Measurements from ENCODE around the gene ZNG1A.

DNA sequence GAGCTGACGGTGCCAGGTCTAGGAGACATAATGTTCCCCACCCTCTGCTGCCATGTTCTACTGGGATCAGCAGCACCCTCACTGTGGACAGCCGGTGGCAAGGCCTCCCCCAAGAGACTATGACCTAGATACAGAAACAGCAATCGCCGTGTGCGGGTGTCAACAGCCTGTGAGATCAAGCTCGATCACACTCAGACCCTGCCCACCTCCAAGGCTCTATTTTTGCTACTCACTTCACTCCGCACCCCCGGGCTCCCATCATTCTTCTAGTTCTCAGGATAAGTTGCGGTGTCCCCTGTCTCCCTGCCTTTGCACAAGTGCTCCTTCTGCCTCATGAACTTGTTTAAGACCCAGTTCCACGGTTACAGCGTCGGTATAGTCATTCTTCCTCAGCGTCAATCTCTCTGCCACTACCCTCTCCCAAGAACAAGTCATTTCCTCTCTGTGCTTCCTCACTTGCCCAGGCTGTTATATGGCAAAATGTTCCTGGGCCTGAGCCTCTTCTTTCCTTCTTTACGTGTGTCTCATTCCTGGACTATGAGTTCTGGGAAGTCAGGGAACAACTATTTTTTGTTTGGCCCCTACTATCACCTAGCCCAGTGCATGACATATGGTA, 30.4 kb upstream of the ZNG1A start:
- TF ChIP-seq, protein P1, sequence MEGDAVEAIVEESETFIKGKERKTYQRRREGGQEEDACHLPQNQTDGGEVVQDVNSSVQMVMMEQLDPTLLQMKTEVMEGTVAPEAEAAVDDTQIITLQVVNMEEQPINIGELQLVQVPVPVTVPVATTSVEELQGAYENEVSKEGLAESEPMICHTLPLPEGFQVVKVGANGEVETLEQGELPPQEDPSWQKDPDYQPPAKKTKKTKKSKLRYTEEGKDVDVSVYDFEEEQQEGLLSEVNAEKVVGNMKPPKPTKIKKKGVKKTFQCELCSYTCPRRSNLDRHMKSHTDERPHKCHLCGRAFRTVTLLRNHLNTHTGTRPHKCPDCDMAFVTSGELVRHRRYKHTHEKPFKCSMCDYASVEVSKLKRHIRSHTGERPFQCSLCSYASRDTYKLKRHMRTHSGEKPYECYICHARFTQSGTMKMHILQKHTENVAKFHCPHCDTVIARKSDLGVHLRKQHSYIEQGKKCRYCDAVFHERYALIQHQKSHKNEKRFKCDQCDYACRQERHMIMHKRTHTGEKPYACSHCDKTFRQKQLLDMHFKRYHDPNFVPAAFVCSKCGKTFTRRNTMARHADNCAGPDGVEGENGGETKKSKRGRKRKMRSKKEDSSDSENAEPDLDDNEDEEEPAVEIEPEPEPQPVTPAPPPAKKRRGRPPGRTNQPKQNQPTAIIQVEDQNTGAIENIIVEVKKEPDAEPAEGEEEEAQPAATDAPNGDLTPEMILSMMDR (IDR thresholded peaks at IDR 0.05): no peak
- TF ChIP-seq POLR2AphosphoS5 (IDR thresholded peaks at IDR 0.05) (no peak), POLR2A (IDR thresholded peaks at IDR 0.05) (no peak)
